GM21423 (cell line): ENCODE data around the gene DSG3.

Source experiments
- ATAC-seq: cut with Tn5 transposase; IDR thresholded peaks from one replicate; pipeline ENCODE4 v1.9.1; 2021; ENCODE audit warnings: mild to moderate bottlenecking, moderate library complexity; ENCODE audit not compliant: unreplicated experiment

Gene DSG3

DNA sequence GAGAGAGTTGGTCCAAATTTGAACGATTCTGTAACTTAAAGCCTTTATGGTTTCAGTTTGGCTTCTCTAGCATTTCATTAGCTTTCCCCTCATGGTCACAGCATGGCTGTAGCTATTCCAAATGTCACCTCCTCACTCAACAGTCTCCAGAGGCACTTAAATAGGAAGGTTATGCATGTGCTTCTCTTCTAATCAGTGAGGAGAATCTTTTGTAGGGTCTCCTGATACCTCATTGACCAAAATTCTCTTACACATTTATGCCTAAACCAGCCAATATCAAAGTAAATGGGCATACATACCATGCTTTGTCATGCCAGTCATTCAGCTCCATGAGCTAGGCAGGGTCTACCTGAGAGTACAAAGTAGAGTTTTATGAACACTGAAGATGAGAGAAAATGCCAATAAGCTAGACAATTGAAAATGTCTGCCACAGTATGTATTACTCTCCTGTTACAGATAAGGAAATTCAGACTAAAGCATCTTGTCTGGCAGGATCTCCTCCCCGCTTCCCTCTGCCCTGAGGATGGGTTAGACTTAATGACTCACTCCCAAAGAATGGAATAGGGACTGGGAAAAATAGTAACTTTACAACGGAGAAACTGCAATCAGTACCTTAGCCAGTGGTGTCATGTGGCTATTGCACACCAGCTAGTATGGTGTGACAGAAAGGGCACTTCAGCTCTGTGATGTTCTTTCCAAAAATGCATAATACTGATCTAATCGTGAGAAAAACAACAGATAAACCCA is 65.8 kb downstream of the DSG3 start:
- ATAC-seq, result no peak

DNA sequence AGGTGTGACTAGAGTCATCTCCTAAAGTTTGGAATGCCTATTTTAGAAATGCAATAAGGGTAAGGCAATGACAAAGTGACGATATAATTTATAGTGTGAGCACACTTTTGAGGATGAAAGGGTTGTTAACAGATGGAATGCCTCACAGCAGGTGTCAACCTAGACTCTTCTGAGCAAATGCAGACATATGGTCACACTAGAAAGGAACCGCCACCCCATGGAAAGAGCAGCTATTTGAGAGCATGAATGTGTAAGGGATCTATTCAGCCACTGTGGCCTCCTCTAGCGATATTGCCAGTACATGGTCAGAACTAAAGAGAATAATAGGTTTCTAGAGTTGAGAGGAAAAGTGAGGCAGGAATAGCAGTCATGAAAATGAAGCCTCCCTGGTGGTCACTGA is 68.9 kb downstream of the DSG3 start:
- ATAC-seq, result no peak

DNA sequence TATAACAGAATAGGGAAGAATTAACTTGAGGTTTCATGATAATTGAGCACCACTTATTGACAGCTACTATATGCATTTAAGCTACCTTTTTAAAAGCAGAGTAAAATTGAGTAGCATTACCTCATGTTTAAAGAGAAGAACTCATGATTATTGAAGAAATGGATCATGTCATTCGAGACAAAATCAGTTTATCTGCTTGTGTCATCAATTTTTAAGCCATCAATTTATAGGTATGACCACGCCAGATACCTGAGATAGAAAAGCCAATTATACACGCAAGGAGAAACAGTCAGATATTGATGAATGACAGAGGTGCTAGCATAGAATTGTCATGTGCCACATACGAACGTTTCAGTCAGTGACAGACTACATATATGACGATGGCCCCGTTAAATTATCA is 78.8 kb downstream of the DSG3 start:
- ATAC-seq, result no peak
